K562 (cell line): ENCODE data around the gene MYCBP2. TPM values are rescaled to one million over a fixed set of nuclear protein-coding genes. Genes with fewer than 3 reads are reported as not detected.
"Not testable (repeated sequence)": the region's sequence is repeated elsewhere in the genome, so short reads cannot be mapped to it uniquely, and the experiment has no call there.

Experiments used
- ATAC-seq: fragments of 200-7000 bp; cut with Tn5 transposase; 3 replicates; pipeline ENCODE4 v1.9.1; 2020; ENCODE audit warnings: moderate library complexity
- BruUV-seq: library from RNA; stranded (reverse); fragments of 400-500 nt; replicated peaks from 2 replicates; lab custom pipeline; 2021; lab: Mats Ljungman, UMichigan
- CTCF ChIA-PET: fragments of 300-600 bp; formaldehyde crosslinking; extraction: SDS; loops from one replicate; lab custom pipeline; 2021; ENCODE audit warnings: low intra/inter-chr PET ratio; lab: Yijun Ruan, JAX
- POLR2A ChIA-PET: fragments of 300-600, 350-650 bp; sonication (Branson Sonifier 250); formaldehyde crosslinking; extraction: SDS; loops from one replicate; lab custom pipeline; 2021; ENCODE audit warnings: antibody characterized with exemption, inconsistent platforms; lab: Yijun Ruan, JAX
- DNase-seq, 4 experiments: peaks; one replicate each; pipeline versions ENCODE4 v3.0.0 to v3.0.0-alpha.2; 2011 to 2018; ENCODE audit warnings: low spot score in 3 of 4, mixed read lengths in 3 of 4; ENCODE audit errors: extremely low read depth in 1 of 4
- FAIRE-seq: peaks from 2 replicates; lab custom pipeline; 2011; peaks lifted over from hg19 to GRCh38; lab: Jason Lieb, UNC
- H2AFZ ChIP-seq: 2 replicates; pipeline ENCODE4 v1.6.0; 2011; ENCODE audit warnings: low read depth, low read length, control low read depth, inconsistent platforms
- H3K27ac ChIP-seq: fragments of 200-600 bp; 3 replicates; pipeline ENCODE4 v1.8.0; 2011; ENCODE audit warnings: low read depth, mild to moderate bottlenecking, control low read depth, inconsistent platforms, low read length, moderate library complexity, mixed read lengths; ENCODE audit errors: extremely low read depth
- H3K27me3 ChIP-seq, 2 experiments: fragments of 300-600 bp in 1 of 2; 2 replicates in 1 of 2; 3 replicates in 1 of 2; pipeline versions ENCODE4 v1.6.0 to v1.8.0; 2011; ENCODE audit warnings: inconsistent platforms in 2 of 2, low read length in 2 of 2, mild to moderate bottlenecking in 1 of 2, mixed read lengths in 1 of 2, moderate library complexity in 1 of 2; ENCODE audit not compliant: control insufficient read depth in 2 of 2, insufficient read depth in 2 of 2
- H3K36me3 ChIP-seq: fragments of 300-600 bp; 3 replicates; pipeline ENCODE4 v1.8.0; 2011; ENCODE audit warnings: mild to moderate bottlenecking, low read length, inconsistent platforms; ENCODE audit not compliant: control insufficient read depth, insufficient read depth
- H3K4me1 ChIP-seq, 2 experiments: fragments of 200-600 bp in 1 of 2; replicated peaks in 1 of 2; 2 replicates in 1 of 2; 3 replicates in 1 of 2; pipeline versions ENCODE4 v1.5.1 to v1.8.0; 2011; ENCODE audit warnings: inconsistent platforms in 2 of 2, low read length in 2 of 2, mild to moderate bottlenecking in 1 of 2, mixed read lengths in 1 of 2, moderate library complexity in 1 of 2; ENCODE audit not compliant: control insufficient read depth in 2 of 2, insufficient read depth in 2 of 2
- H3K4me2 ChIP-seq: 2 replicates; pipeline ENCODE4 v1.6.1; 2011; ENCODE audit warnings: low read length, control low read depth, inconsistent platforms, mixed read lengths; ENCODE audit not compliant: insufficient read depth
- H3K4me3 ChIP-seq: fragments of 200-600 bp; sonication (generic), shearing (Covaris generic); 2 replicates; pipeline ENCODE4 v1.5.1; 2016; ENCODE audit warnings: control low read depth, inconsistent platforms
- H3K79me2 ChIP-seq: fragments of 200-600 bp; 3 replicates; pipeline ENCODE4 v1.8.0; 2011; ENCODE audit warnings: low read length, inconsistent platforms; ENCODE audit not compliant: control insufficient read depth, insufficient read depth
- H3K9ac ChIP-seq, 2 experiments: 2 replicates each; pipeline versions ENCODE4 v1.6.0 to v1.6.1; 2011; ENCODE audit warnings: low read depth in 2 of 2, low read length in 2 of 2, control low read depth in 1 of 2, inconsistent platforms in 1 of 2, mild to moderate bottlenecking in 1 of 2, mixed read lengths in 1 of 2; ENCODE audit not compliant: insufficient read depth in 1 of 2
- H3K9me1 ChIP-seq: one replicate; pipeline ENCODE4 v1.6.0; 2011; ENCODE audit warnings: inconsistent platforms, mild to moderate bottlenecking, low read length, moderate library complexity; ENCODE audit not compliant: control insufficient read depth, insufficient read depth
- H3K9me3 ChIP-seq: replicated peaks from 2 replicates; pipeline ENCODE4 v1.5.1; 2011; ENCODE audit warnings: low read depth, low read length, inconsistent platforms; ENCODE audit not compliant: control insufficient read depth, insufficient read depth
- H4K20me1 ChIP-seq: replicated peaks from 2 replicates; pipeline ENCODE4 v1.6.1; 2011; ENCODE audit warnings: low read length, inconsistent platforms, mixed read lengths; ENCODE audit not compliant: control insufficient read depth, insufficient read depth
- CAMTA2 ChIP-seq: fragments of 250-450 bp; sonication (Bioruptor Pico); conservative IDR thresholded peaks from 2 replicates; pipeline ENCODE4 v1.5.1; 2022
- CEBPB ChIP-seq: fragments of 450-650 bp; IDR thresholded peaks from 2 replicates; pipeline ENCODE4 v1.6.1; 2016; ENCODE audit warnings: missing genetic modification characterization, missing compliant biosample characterization
- CGGBP1 ChIP-seq: fragments of 250-450 bp; sonication (Bioruptor Pico); IDR thresholded peaks from 2 replicates; pipeline ENCODE4 v1.9.0; 2021; ENCODE audit warnings: mild to moderate bottlenecking
- CTCFL ChIP-seq: IDR thresholded peaks from 2 replicates; pipeline ENCODE4 v1.6.1; 2011; ENCODE audit warnings: borderline replicate concordance, low read depth, mild to moderate bottlenecking, moderate library complexity, low read length; ENCODE audit not compliant: insufficient read depth, poor library complexity, severe bottlenecking
- KLF10 ChIP-seq: fragments of 250-450 bp; sonication (Bioruptor Pico); IDR thresholded peaks from 2 replicates; pipeline ENCODE4 v1.6.1; 2021; ENCODE audit warnings: matching md5 sums
- NUFIP1 ChIP-seq: fragments of 450-650 bp; IDR thresholded peaks from 2 replicates; pipeline ENCODE4 v1.6.1; 2018; ENCODE audit not compliant: partially characterized antibody
- PRDM10 ChIP-seq: fragments of 450-650 bp; IDR thresholded peaks from 2 replicates; pipeline ENCODE4 v1.6.1; 2018; ENCODE audit not compliant: partially characterized antibody
- ZNF133 ChIP-seq: fragments of 250-450 bp; sonication (Bioruptor Pico); IDR thresholded peaks from 2 replicates; pipeline ENCODE4 v1.4.0; 2020; ENCODE audit warnings: mild to moderate bottlenecking
- ZNF146 ChIP-seq: IDR thresholded peaks from one replicate; pipeline ENCODE4 v1.6.1; 2018; ENCODE audit warnings: missing compliant biosample characterization; ENCODE audit not compliant: unreplicated experiment
- WGBS: fragments of 100-300 bp; shearing (Covaris generic); methylation state at CpG from one replicate; pipeline ENCODE4 v1.1.6; 2016; ENCODE audit warnings: low coverage, mixed read lengths; ENCODE audit not compliant: insufficient coverage; ENCODE audit errors: missing lambda C conversion rate; 5-methylcytosine and 5-hydroxymethylcytosine counted together
- in situ Hi-C: fragments of 300-500 bp; cut with MboI; formaldehyde crosslinking; loops from 4 replicates; pipeline ENCODE4 v1.15.0; 2018; ENCODE audit warnings: inconsistent platforms, mixed read lengths
- intact Hi-C: fragments of 100-400 bp; cut with micrococcal nuclease; formaldehyde crosslinking; loops from 2 replicates; pipeline ENCODE4 v1.14.2; 2022
- polyA plus RNA-seq, 8 experiments: library from polyadenylated mRNA; depleted of rRNA in 4 of 8; stranded (reverse) in 5 of 8; unstranded in 3 of 8; fragments of >200 nt; fragmentation: Nextera tagmentation in 2 of 8; fragmentation: Illumina TruSeq in 1 of 8; extraction: Ambion mirVana in 2 of 8; extraction: Trizol in 1 of 8; gene quantifications; 2 replicates each; pipeline versions ENCODE4 v1.2.1 to v1.2.3, GENCODE V29; 2011 to 2014; ENCODE audit warnings: inconsistent platforms in 1 of 8, missing spikeins in 1 of 8
- total RNA-seq, 7 experiments: library from RNA; depleted of rRNA in 6 of 7; stranded (reverse); fragments of >200 nt in 6 of 7; fragmentation: Illumina TruSeq in 2 of 7; extraction: Trizol in 2 of 7; gene quantifications; 2 replicates each; pipeline versions ENCODE4 v1.2.1 to v1.2.3, GENCODE V29; 2011 to 2021; ENCODE audit warnings: low replicate concordance in 1 of 7

The MYCBP2 gene
- total and polyA plus RNA-seq, 9 of the 15 experiments (the other 6 are each of a cell fraction or from before 2014, with no cell fraction given), result 13.2 to 47.2 (median 28.9) TPM

- FAIRE-seq, H3K27ac ChIP-seq, H3K27me3 ChIP-seq, DNase-seq, CTCF ChIA-PET, H2AFZ ChIP-seq, H3K36me3 ChIP-seq, H3K9ac ChIP-seq, H3K79me2 ChIP-seq, H4K20me1 ChIP-seq, intact Hi-C loops, H3K4me2 ChIP-seq, H3K9me1 ChIP-seq: not testable (repeated sequence)
- TF ChIP-seq ZNF146 (CRISPR knock-in tag), result peak; percentile 63
- TF ChIP-seq, all 486 proteins: peak for 1; not testable (repeated sequence) for 485
- H3K9me3 ChIP-seq, H3K4me1 ChIP-seq, ATAC-seq, POLR2A ChIA-PET, in situ Hi-C loops, BruUV-seq, H3K4me3 ChIP-seq: not testable (repeated sequence)
- WGBS, result 71% methylated on average over 2 of the region's 2 CpGs
Observed at GRCh38 chr13:77245224-77245623, 81.7 kb downstream of the MYCBP2 start.

- ChIA-PET POLR2A (no interaction called here), CTCF (no interaction called here)
- Histone ChIP-seq H3K4me1 (peaks cover 0 to 6% of the 10 kb centered on the region in 2 experiments; a peak in 2 of 5 replicates), H3K9me3 (no peaks in the 10 kb centered on the region), H3K27me3 (no peaks in the 10 kb centered on the region), H3K9ac (no peak overlapping the region), H4K20me1 (no peaks in the 10 kb centered on the region), H2AFZ (no peak overlapping the region), H3K4me2 (no peak overlapping the region), H3K9me1 (no peaks in the 10 kb centered on the region), H3K79me2 (no peaks in the 10 kb centered on the region), H3K36me3 (peaks cover 8% of the 10 kb centered on the region; the same call in 2 of the 3 replicates), H3K4me3 (no peak overlapping the region), H3K27ac (no peak overlapping the region)
- DNase-seq, result no peak
- in situ Hi-C loops (no loop called here), intact Hi-C loops (no loop called here)
- no peak for ATAC-seq
- no peak for FAIRE-seq
- BruUV-seq, result no TSS peak
- 76% methylated on average over 3 of the region's 3 CpGs for WGBS
- no peak for TF ChIP-seq CEBPB (tag)
- no peak for TF ChIP-seq NUFIP1
- no peak for TF ChIP-seq ZNF133 (CRISPR knock-in tag)
- no peak for TF ChIP-seq PRDM10
- TF ChIP-seq CGGBP1, result no peak
- TF ChIP-seq CTCFL, result no peak
- no peak for TF ChIP-seq CAMTA2 (CRISPR knock-in tag)
- no peak for TF ChIP-seq KLF10 (CRISPR knock-in tag)
Observed at GRCh38 chr13:77239312-77239711, 87.6 kb downstream of the MYCBP2 start.
